ENCODE measurements around the gene RNF17. TPM values are rescaled to one million over a fixed set of nuclear protein-coding genes. Genes with fewer than 3 reads are reported as not detected.

The RNF17 gene
- total RNA-seq, 1 experiment from 2014 or later, result not detected

GRCh38 chr13:24725379-24725778 is 38.6 kb upstream of the RNF17 start:
- TF ChIP-seq EGR1 (IDR thresholded peaks at IDR 0.05; ENCODE audit: low read depth) (no peak), EZH2phosphoT487 (IDR thresholded peaks at IDR 0.05; ENCODE audit: borderline replicate concordance) (no peak), MAX (IDR thresholded peaks at IDR 0.05) (no peak), CBX3 (IDR thresholded peaks at IDR 0.05; ENCODE audit: low read depth) (no peak), ZNF274 (IDR thresholded peaks at IDR 0.05; ENCODE audit: low read depth, low read length) (no peak), TCF7L2 (IDR thresholded peaks at IDR 0.05; ENCODE audit: borderline replicate concordance, extremely low read depth, insufficient read depth, insufficient read length) (no peak), POLR2AphosphoS5 (IDR thresholded peaks at IDR 0.05; ENCODE audit: low read depth, low read length) (no peak), ELF1 (IDR thresholded peaks at IDR 0.05; ENCODE audit: borderline replicate concordance, low read depth) (no peak), ZFX (IDR thresholded peaks at IDR 0.05) (no peak), FOSL1 (IDR thresholded peaks at IDR 0.05; ENCODE audit: low read depth) (no peak), EZH2 (IDR thresholded peaks at IDR 0.05) (no peak), JUND (IDR thresholded peaks at IDR 0.05) (no peak), SP1 (IDR thresholded peaks at IDR 0.05; ENCODE audit: low read depth) (no peak), POLR2A (IDR thresholded peaks at IDR 0.05; ENCODE audit: borderline replicate concordance, extremely low read depth, insufficient read depth, insufficient read length) (no peak), ATF3 (IDR thresholded peaks at IDR 0.05) (no peak), CEBPB (IDR thresholded peaks at IDR 0.05; ENCODE audit: low read depth) (no peak), RAD21 (IDR thresholded peaks at IDR 0.05; ENCODE audit: low read depth) (no peak), YY1 (IDR thresholded peaks at IDR 0.05; ENCODE audit: extremely low read depth, insufficient replicate concordance, low read depth, low read length) (no peak)
- TF ChIP-seq, protein P1, sequence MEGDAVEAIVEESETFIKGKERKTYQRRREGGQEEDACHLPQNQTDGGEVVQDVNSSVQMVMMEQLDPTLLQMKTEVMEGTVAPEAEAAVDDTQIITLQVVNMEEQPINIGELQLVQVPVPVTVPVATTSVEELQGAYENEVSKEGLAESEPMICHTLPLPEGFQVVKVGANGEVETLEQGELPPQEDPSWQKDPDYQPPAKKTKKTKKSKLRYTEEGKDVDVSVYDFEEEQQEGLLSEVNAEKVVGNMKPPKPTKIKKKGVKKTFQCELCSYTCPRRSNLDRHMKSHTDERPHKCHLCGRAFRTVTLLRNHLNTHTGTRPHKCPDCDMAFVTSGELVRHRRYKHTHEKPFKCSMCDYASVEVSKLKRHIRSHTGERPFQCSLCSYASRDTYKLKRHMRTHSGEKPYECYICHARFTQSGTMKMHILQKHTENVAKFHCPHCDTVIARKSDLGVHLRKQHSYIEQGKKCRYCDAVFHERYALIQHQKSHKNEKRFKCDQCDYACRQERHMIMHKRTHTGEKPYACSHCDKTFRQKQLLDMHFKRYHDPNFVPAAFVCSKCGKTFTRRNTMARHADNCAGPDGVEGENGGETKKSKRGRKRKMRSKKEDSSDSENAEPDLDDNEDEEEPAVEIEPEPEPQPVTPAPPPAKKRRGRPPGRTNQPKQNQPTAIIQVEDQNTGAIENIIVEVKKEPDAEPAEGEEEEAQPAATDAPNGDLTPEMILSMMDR (IDR thresholded peaks at IDR 0.05 in 2 of 3, conservative IDR thresholded peaks at IDR 0.05 in 1 of 3; ENCODE audit: borderline replicate concordance in 1 of 3, insufficient read depth in 1 of 3, low read depth in 2 of 3, low read length in 2 of 3), result no peak
- no peak for ATAC-seq
- no peak overlapping the region for H3K9ac ChIP-seq (ENCODE audit: low read length)
- H3K9me3 ChIP-seq (ENCODE audit: control insufficient read depth in 1 of 2, insufficient read depth in 1 of 2, low read depth in 1 of 2, low read length in 2 of 2), result no peaks in the 10 kb centered on the region
- H3K9me2 ChIP-seq (ENCODE audit: insufficient read depth), result no peaks in the 10 kb centered on the region
- POLR2A ChIA-PET, result no interaction called here
- no peak overlapping the region for H3K4me2 ChIP-seq (ENCODE audit: low read length)
- no peak overlapping the region for H2AFZ ChIP-seq (ENCODE audit: low read depth, low read length, poor library complexity, severe bottlenecking)
- H4K20me1 ChIP-seq (ENCODE audit: insufficient read depth), result no peaks in the 10 kb centered on the region
- BruUV-seq (replicated peaks), result no TSS peak
- CTCF ChIA-PET, result interaction anchor here (3.7 kb wide), 1 partner anchor 32 kb away, joined by 20 read pairs; no protein-coding TSS in a partner anchor
- DNase-seq (ENCODE audit: low read depth, low spot score), result no peak
- RAD21 ChIA-PET (ENCODE audit: low non-redundant PET in 1 of 2, low total read pairs in 2 of 2, uncharacterized antibody in 2 of 2, unreplicated experiment in 2 of 2), result no interaction called here
- no peak overlapping the region for H3K27ac ChIP-seq (ENCODE audit: low read depth, low read length)
- H3K4me1 ChIP-seq (ENCODE audit: control insufficient read depth in 1 of 2, insufficient read depth in 2 of 2, low read length in 2 of 2), result peaks cover 0 to 3% of the 10 kb centered on the region in 2 experiments; a peak in 1 of 4 replicates
- H3K79me2 ChIP-seq (ENCODE audit: insufficient read depth, low read length), result no peaks in the 10 kb centered on the region
- H3K36me3 ChIP-seq (ENCODE audit: control insufficient read depth in 1 of 2, insufficient read depth in 2 of 2, low read length in 2 of 2), result no peaks in the 10 kb centered on the region
- no peaks in the 10 kb centered on the region for H3K27me3 ChIP-seq (ENCODE audit: insufficient read depth, low read length)
- H3K4me3 ChIP-seq (replicated peaks in 1 of 2; ENCODE audit: low read depth in 1 of 2, low read length in 2 of 2), result no peak overlapping the region
- intact Hi-C loops (cut with micrococcal nuclease), result loop anchor here (5.0 kb wide), 2 partner anchors 33 to 143 kb away; no protein-coding TSS in a partner anchor
